HEK293 (cell line): ENCODE results near the gene BHLHA9.

ENCODE experiments used
- CTCF ChIP-seq: fragments of 450-650 bp; formaldehyde crosslinking; IDR thresholded peaks from 2 replicates; pipeline ENCODE4 v1.5.1; 2016; ENCODE audit warnings: missing biosample characterization, missing genetic modification characterization
- MZF1 ChIP-seq: fragments of 450-650 bp; formaldehyde crosslinking; IDR thresholded peaks from 2 replicates; pipeline ENCODE4 v1.5.1; 2017; ENCODE audit warnings: missing biosample characterization, missing genetic modification characterization, borderline replicate concordance
- PRDM10 ChIP-seq: fragments of 450-650 bp; formaldehyde crosslinking; IDR thresholded peaks from 2 replicates; pipeline ENCODE4 v1.5.1; 2016; ENCODE audit warnings: missing biosample characterization, missing genetic modification characterization
- REST ChIP-seq: fragments of 450-650 bp; formaldehyde crosslinking; IDR thresholded peaks from 2 replicates; pipeline ENCODE4 v1.5.1; 2016; ENCODE audit warnings: missing biosample characterization, missing genetic modification characterization
- SETDB1 ChIP-seq: IDR thresholded peaks from one replicate; pipeline ENCODE4 v1.6.1; 2017; ENCODE audit warnings: mild to moderate bottlenecking, low read length, moderate library complexity, mixed read lengths; ENCODE audit not compliant: insufficient read length
- YY1 ChIP-seq: fragments of 450-650 bp; formaldehyde crosslinking; IDR thresholded peaks from 2 replicates; pipeline ENCODE4 v1.5.1; 2018; ENCODE audit warnings: missing biosample characterization, missing genetic modification characterization
- ZBTB26 ChIP-seq: fragments of 450-650 bp; formaldehyde crosslinking; optimal IDR thresholded peaks from 2 replicates; pipeline ENCODE3; 2016; ENCODE audit warnings: missing biosample characterization, mild to moderate bottlenecking, missing genetic modification characterization
- ZNF132 ChIP-seq: fragments of 450-650 bp; formaldehyde crosslinking; IDR thresholded peaks from 2 replicates; pipeline ENCODE4 v1.5.1; 2017; ENCODE audit warnings: missing biosample characterization, missing genetic modification characterization, borderline replicate concordance
- ZNF146 ChIP-seq: fragments of 450-650 bp; formaldehyde crosslinking; IDR thresholded peaks from 2 replicates; pipeline ENCODE4 v1.5.1; 2016; ENCODE audit warnings: missing biosample characterization, missing genetic modification characterization
- ZNF660 ChIP-seq: fragments of 450-650 bp; IDR thresholded peaks from 2 replicates; pipeline ENCODE4 v1.5.1; 2018; ENCODE audit warnings: missing biosample characterization, mild to moderate bottlenecking, missing genetic modification characterization

GRCh38 chr17:1271030-1271423 lies 783 bp downstream of the BHLHA9 start:
- TF ChIP-seq REST (tag by site-specific recombination) (no peak), ZNF660 (tag by site-specific recombination) (no peak), CTCF (tag by site-specific recombination) (no peak), YY1 (tag by site-specific recombination) (no peak), ZBTB26 (tag by site-specific recombination) (no peak), PRDM10 (no peak), MZF1 (tag by site-specific recombination) (no peak), SETDB1 (no peak), ZNF146 (tag by site-specific recombination) (no peak), ZNF132 (tag by site-specific recombination) (no peak)
